Endometrial microvascular endothelial cells (primary cell): ENCODE measurements around the gene ATP6V0D1. TPM values are rescaled to one million over a fixed set of nuclear protein-coding genes. Genes with fewer than 3 reads are reported as not detected.
"Not testable (repeated sequence)": the region's sequence is repeated elsewhere in the genome, so short reads cannot be mapped to it uniquely, and the experiment has no call there.

ENCODE experiments used
- in situ Hi-C: cut with HindIII; loops from 2 replicates; pipeline ENCODE4 v1.10.0; 2017; ENCODE audit warnings: low sequenced_read_pairs, low pct_unique_long_range_greater_than_20kb; ENCODE audit errors: inconsistent ontology term
- total RNA-seq: library from RNA; depleted of rRNA; stranded (reverse); fragments of >200 nt; gene quantifications from one replicate; pipeline ENCODE4 v1.2.3, GENCODE V29; 2015; ENCODE audit errors: inconsistent ontology term

ATP6V0D1 gene
- total RNA-seq, 1 donor from 2014 or later = 175 TPM

GRCh38 chr16:67506468-67506867, 25.5 kb upstream of the ATP6V0D1 start:
- in situ Hi-C loops = no loop called here

- in situ Hi-C loops = no loop called here
These were observed 23.4 kb upstream of the ATP6V0D1 start for GRCh38 chr16:67504031-67505021.

- in situ Hi-C loops = no loop called here
These were observed 18.1 kb upstream of the ATP6V0D1 start for GRCh38 chr16:67499106-67499505.

- in situ Hi-C loops = no loop called here
These were observed 9.6 kb upstream of the ATP6V0D1 start for GRCh38 chr16:67490335-67491096.

- in situ Hi-C loops = no loop called here
These were observed 8.6 kb upstream of the ATP6V0D1 start for GRCh38 chr16:67489401-67490083.

GRCh38 chr16:67487561-67487960, 6.6 kb upstream of the ATP6V0D1 start:
- in situ Hi-C loops = not testable (repeated sequence)

GRCh38 chr16:67486805-67487204, 5.8 kb upstream of the ATP6V0D1 start:
- in situ Hi-C loops = no loop called here

GRCh38 chr16:67483731-67484525, 3.0 kb upstream of the ATP6V0D1 start:
- in situ Hi-C loops = no loop called here

GRCh38 chr16:67483150-67483549, 2.2 kb upstream of the ATP6V0D1 start, which contains the start of gene AGRP:
TSS of gene AGRP (minus strand) at chr16:67483547. CDS start at chr16:67483398, 149 bp downstream.
- in situ Hi-C loops = no loop called here

GRCh38 chr16:67482233-67482924, 1.4 kb upstream of the ATP6V0D1 start:
- in situ Hi-C loops = no loop called here

GRCh38 chr16:67481561-67482232, 740 bp upstream of the ATP6V0D1 start:
- in situ Hi-C loops = no loop called here

GRCh38 chr16:67477960-67478554, 2.9 kb downstream of the ATP6V0D1 start:
- in situ Hi-C loops = no loop called here

- in situ Hi-C loops = no loop called here
These were observed 6.2 kb downstream of the ATP6V0D1 start for GRCh38 chr16:67474551-67475455.

- in situ Hi-C loops = no loop called here
These were observed 9.1 kb downstream of the ATP6V0D1 start for GRCh38 chr16:67471758-67472384.

- in situ Hi-C loops = no loop called here
These were observed 10.6 kb downstream of the ATP6V0D1 start for GRCh38 chr16:67470359-67470758.

GRCh38 chr16:67468731-67469130, 12.2 kb downstream of the ATP6V0D1 start:
- in situ Hi-C loops = no loop called here
